22Rv1 (cell line): ENCODE results near the gene SEC14L1.

ENCODE experiments used
- CTCF ChIP-seq: fragments of 450-650 bp; IDR thresholded peaks from 2 replicates; pipeline ENCODE4 v1.5.1; 2017; ENCODE audit warnings: mild to moderate bottlenecking
- ZFX ChIP-seq: fragments of 450-650 bp; IDR thresholded peaks from 2 replicates; pipeline ENCODE4 v1.6.1; 2017; ENCODE audit warnings: antibody characterized with exemption, borderline replicate concordance

GRCh38 chr17:77214328-77214727, 73.6 kb downstream of the SEC14L1 start:
- no peak for TF ChIP-seq CTCF
- no peak for TF ChIP-seq ZFX
